ENCODE results near the gene APOL1.
"Not testable (repeated sequence)": the region's sequence is repeated elsewhere in the genome, so short reads cannot be mapped to it uniquely, and the experiment has no call there.

The APOL1 gene, protein sequence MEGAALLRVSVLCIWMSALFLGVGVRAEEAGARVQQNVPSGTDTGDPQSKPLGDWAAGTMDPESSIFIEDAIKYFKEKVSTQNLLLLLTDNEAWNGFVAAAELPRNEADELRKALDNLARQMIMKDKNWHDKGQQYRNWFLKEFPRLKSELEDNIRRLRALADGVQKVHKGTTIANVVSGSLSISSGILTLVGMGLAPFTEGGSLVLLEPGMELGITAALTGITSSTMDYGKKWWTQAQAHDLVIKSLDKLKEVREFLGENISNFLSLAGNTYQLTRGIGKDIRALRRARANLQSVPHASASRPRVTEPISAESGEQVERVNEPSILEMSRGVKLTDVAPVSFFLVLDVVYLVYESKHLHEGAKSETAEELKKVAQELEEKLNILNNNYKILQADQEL

DNA sequence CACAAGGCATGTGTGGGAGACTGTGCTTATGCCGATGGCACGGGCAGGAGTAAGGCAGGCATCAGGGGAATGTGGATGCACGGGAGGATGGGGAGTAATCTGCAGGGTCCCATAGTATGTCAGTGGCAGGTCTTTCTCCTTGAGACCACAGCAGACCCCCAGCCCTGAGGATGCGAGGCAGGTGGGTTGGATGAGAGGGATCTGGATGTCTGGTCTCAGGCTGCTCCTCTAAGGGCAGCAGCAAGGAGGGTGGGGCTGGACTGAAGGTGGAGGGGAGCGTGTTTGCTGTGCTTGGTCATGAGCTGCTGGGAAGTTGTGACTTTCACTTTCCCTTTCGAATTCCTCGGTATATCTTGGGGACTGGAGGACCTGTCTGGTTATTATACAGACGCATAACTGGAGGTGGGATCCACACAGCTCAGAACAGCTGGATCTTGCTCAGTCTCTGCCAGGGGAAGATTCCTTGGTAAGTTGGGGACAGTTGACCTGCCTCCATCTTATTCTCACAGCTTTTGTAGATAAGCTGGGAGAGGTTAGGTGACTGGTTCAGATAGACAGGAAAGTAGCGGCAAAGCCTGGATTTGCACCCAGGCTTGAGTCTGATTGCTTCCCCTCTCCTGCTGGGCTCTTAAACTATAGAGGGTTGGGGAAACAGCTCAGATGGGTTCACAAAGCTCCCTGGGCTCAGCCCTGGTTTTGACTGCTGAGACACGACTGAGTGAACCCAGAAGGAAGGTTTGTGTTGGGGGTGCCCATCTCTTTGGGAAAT, at the start of gene APOL1:
TSS of gene APOL1 (plus strand) at position 380 of the 769 bp plus-strand sequence. CDS start 1,823 bp downstream, outside the sequence.
- peak; percentile 10 for DNase-seq

DNA sequence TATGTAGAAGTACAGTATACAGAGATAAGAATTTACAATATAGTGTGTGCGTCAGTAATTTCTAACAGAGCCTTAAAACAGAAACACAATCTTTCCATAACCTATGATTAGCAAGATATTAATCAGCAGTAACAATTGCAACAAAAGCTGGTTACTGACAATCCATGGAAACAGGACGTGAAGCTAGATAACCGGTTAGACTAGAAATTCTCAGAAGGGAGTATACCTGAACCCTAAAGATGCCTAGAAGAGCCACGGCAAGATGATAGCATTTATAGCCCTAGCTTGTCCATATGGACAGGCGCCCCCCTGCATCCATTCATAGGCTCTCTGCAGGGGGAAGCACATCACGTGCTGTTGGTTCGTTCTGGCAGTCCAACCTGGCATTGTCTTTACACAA, 49.5 kb upstream of the APOL1 start:
- not testable (repeated sequence) for DNase-seq

DNA sequence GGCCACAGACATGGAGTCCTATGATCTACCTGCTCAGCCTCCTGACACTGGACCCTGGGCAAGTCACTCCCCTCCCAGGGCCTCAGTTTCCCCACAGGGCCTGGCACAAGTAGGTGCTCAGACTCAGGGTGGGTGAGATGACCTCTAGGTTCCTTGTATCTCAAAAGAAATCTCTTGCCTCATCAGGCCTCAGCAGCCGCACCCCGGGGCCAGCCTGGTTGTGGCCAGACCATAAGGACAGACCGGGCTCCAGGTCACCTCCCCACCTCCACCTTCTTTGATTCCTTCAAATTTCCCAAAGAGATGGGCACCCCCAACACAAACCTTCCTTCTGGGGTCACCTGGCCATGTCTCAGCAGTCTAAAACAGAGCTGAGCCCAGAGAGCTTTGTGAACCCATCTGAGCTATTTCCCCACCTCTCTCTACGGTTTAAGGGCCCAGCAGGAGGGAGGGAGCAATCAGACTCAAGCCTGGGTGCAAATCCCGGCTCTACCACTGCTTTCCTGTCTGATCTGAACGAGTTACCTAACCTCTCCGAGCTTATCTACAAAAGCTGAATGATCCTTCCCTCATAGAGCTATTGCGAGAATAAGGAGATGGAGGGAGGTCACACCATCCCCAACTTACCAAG, 48.8 kb upstream of the APOL1 start:
- no peak for DNase-seq

DNA sequence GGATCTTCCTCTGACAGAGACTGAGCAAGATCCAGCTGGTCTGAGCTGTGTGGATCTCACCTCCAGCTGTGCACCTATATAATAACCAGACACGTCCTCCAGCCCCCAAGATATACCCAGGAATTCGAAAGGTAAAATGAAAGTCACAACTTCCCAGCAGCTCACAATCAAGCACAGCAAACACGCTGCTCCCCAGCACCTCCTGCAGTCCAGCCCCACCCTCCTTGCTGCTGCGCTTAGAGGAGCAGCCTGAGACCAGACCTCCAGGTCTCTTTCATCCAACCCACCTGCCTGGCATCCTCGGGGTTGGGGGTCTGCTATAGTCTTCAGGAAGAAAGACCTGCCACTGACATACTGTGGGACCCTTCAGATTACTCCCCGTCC, 48.3 kb upstream of the APOL1 start:
- no peak for DNase-seq

DNA sequence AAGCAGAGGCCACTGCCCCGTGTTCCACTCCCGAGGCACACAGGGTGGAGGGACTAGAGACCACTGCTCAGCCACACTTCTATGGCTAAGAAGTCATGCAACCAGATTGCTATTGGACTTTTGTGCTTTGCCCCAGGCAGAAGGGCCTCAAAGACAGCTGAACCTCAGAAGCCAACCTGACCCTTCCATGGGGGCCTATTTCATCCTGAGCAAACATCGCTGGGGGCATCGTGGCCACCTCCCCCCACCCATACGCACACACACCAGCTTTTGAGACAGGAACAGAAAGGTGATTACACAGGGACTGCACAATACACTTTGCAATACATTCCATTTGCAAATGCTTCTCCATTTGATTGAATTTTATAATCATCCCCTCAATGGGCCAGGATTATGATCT, 47.4 kb upstream of the APOL1 start:
- not testable (repeated sequence) for DNase-seq

DNA sequence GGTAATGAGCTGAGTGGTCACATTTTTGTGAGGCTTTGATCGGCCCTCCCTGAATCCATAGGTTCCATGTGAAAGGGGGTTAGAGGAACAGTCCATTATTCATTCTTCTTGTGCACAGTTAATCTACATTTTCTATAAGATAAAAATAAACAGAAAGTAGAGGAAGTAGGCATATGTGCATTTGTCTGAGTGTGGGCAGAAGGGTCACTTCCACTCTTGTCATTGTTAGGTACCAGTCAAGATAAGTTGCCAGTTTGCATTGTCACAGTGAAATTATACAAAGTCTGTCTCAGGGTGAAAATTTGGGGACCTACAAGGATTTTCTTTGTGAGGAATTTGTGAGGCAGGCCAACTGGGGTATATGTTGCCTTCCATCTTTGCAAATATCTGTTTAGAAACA, 46.7 kb upstream of the APOL1 start:
- no peak for DNase-seq

DNA sequence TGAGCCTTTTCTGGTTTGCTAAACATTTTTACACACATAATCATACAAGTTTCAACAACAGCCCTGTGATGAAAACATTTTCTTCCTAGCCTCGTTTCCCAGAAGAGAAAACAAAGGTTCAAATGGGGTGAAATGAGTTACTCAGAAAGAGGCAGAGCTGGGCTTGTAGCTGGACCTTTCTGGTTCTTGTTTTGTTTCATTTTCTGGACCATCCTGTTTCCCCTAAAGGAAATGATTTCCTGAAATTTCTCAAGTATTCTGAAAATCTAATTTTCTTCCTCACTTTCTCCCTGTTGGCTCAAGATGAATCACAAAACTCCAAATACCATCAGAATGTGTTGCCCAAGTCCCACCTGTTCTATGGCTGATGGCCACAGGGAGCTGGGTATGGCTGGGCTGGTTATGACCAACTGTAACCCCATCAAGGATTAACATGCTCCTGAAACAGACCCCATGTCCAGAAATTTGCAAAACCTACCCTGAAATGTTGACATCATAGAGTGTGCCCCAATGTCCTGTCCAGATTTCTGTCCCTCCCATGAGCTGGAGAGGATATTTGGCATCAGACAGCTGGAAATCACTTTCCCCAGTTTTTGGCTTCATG, 44.7 kb upstream of the APOL1 start:
- DNase-seq, result no peak

DNA sequence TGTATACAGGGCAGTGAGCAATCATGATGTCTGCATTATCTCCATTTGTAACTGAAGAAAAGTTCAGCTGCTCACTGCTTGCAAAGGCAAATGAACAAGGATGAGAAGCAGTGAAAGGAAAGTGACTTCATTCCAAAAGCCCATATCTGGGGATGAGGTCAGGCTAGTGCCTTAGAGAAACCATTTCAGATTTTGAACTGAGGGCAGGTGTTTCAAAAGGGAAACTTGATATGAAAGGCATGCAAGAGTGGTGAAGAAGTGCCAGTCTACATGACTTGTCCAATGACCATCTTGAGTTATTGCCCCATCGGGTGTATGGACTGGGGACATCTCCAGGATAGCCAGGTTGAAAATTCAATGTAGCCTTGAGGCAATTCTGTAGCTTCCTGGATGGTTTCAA, 44.0 kb upstream of the APOL1 start:
- no peak for DNase-seq

DNA sequence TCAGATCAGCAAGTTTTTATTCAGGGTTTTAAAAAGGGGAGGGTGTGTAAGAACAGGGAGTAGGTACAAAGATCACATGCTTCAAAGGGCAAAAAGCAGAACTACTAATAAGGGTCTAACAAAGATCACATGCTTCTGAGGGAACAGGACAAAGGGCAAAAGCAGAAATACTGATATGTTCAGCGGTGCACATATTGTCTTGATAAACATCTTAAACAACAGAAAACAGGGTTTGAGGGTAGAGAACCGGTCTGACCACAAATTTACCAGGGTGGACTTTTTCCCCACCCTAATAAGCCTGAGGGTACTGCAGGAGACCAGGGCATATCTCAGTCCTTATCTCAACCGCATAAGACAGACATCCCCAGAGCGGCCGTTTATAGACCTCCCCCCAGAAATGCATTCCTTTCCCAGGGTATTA, 43.4 kb upstream of the APOL1 start:
- not testable (repeated sequence) for DNase-seq

DNA sequence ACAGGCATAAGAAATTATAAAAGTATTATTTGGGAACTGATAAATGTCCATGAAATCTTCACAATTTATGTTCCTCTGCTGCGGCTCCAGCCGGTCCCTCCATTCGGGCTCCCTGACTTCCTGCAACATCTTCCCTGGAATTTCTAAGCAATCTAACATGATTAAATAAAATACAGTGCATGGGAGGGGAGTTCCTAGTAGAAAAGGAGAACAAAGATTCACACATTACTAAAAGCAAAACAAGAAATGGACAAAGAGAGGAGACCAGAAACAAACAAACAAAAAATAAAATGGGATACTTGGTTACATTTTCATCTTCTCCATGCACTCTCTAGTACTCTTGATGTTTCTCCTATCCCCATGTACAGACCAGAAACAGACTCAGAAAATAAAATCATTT, 42.7 kb upstream of the APOL1 start:
- DNase-seq, result no peak

DNA sequence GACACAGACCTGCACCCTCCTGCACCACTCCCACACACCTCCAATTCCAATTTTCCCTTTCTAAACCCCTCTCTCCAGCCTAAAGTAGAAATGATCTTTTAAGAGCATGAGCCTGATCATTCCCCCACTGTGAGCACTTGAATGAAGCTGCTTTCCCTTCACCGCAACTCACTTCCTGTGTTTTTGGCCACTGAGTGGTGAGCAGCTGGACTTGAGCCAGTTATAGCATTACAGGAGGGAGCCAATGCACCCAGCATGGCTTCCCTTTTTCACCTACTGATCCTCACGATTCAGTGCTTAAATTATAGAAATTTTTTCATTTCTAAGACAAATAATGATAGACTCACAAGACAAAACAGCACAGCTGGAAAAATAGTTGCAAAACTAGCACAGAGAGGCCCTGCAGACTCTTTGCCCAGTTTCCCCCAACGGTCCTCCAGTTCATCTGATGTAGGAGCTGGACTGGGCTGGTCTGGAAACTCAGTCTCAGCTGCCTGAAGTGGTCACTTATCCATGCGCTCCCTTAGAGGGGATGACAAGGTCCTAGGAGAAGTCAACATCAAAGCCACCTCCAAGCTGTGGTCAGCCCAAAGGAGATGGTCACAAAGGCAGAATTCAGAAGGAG, 41.6 kb upstream of the APOL1 start:
- DNase-seq, result peak; percentile 46

DNA sequence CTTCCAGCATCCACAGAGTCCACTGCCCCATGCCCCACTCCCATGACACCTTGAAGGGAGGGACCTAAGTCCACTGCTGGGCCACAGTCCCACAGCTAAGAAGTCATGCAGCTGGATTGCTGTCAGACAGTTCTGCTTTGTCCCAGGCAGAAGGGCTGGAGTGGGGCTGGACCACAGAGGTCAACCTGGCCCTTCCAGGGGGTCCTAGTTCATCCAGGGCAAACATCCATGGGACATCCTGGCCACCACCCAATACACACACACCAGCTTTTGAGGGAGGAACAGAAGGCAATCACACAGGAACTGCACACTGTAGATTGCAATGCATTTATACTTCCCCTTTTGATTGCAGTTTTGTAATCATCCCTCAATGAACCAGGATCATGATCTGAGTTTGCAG, 40.0 kb upstream of the APOL1 start:
- DNase-seq, result no peak

DNA sequence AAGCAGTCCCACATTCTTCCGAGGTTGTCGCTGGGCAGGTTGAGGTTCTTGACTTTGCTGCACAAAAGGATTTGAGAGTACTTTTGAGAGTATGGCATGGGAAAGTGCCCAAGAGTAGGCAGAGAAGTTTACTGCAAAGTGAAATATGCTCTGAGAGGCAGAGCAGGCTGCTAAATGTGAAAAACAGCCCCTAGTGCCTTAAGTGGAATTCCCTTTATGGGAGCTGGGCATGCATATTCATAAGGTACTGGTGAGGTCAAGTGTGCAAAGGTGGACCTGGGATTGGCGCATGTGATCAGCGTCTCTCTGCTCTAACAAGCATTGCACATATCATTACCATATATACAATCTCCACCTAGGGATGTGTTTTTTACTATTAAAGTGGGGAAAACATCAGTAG, 39.3 kb upstream of the APOL1 start:
- no peak for DNase-seq

DNA sequence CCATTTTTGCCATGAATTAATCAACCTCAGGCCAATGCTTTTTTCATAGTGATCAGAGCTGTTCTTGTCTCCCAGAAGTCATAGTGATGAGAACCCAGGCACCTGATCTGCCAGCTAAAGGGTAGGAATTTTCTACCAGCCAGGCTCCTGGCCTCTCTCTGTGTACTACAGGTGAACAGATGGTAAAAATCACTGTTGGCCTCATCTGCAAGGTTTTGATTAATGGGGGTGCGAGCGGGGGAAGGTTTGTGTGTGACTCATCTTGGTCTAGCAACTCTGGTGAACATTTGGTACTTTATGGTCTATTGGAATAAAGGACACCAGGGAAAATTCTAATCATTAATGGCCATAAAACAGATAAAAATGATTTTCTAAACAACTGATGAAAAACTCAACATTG, 37.0 kb upstream of the APOL1 start:
- DNase-seq, result no peak

DNA sequence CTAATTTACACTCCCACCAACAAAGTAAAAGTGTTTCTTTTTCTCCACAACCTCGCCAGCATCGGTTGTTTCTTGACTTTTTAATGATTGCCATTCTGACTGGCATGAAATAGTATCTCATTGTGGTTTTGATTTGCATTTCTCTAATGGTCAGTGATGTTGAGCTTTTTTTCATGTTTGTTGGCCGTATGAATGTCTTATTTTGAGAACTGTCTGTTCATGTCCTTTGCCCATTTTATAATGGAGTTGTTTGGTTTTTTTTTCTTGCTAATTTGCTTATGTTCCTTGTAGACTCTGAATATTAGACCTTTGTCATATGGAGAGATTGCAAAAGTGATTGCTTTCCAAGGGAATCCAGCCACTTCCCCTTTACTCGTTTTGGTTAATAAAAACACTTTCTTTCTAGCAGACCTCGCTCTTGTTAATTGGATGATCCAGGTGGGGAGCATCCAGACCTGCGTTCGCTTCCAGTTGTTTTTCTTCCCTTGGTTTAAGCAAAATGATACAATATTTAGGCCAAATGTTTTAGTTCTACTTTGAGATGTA, 34.2 kb upstream of the APOL1 start:
- DNase-seq, result no peak

DNA sequence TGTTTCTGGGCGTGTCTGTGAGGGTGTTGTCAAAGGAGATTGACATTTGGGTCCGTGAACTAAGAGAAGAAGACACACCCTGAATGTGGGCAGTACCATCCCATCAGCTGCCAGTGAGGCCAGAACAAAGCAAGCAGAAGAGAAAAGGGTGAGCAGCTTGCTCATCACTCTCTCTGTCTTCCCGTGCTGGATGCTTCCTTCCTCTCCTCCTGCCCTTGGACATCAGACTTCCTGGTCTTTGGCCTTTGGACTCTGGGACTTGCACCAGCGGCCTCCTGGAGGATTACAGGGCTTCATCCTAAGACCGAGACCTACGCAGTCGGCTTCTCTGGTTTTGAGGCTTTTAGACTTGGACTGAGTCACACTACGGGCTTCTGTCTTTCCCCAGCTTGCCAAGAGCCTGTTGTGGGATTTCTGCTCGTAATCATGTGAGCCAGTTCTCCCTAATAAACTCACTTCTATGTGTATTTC, 32.4 kb upstream of the APOL1 start:
- no peak for DNase-seq

DNA sequence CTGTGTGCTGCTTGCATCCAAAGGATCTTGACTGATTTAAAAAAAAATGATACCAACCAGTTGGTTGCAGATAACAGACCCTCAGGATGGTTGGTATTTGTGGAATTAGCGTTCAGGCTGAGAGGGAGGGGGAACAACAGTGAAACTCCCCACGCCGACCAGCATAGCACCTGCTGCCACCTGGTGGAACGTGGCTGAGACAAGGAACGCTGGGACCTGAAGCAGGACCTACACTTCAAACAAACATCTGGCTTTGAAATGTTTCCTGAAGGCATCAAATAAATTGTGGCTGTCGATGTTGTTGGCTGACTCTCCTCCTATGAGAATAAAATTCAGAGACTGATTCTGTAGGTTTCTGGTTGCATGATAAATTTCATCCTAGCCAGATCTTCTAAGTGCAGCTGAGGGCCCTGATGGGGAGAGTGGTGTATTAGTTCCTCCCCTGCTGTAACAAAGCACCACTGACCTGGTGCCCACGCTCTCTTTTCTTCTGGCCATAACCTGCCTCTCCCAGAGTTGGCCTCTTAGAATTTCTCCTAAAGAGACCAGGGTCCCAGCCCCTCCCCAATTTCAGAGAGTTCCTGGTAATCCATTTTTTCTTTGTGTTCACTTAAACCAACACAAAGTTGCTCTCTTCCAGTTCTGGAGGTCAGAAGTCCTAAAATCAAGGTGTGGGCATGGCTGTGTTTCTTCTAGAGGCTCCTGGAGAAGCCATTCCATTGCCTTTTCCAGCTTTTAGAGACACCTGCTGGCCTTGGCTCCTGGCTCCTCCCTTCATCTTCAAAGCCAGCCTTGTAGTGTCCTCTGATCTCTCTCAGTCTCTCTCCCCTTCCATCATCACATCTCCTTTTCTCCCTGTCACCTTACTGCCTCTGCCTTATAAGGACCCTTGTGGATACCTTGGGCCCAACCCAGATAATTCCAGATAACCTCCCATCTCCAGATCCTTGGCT, 30.9 kb upstream of the APOL1 start:
- peak; percentile 7 for DNase-seq

DNA sequence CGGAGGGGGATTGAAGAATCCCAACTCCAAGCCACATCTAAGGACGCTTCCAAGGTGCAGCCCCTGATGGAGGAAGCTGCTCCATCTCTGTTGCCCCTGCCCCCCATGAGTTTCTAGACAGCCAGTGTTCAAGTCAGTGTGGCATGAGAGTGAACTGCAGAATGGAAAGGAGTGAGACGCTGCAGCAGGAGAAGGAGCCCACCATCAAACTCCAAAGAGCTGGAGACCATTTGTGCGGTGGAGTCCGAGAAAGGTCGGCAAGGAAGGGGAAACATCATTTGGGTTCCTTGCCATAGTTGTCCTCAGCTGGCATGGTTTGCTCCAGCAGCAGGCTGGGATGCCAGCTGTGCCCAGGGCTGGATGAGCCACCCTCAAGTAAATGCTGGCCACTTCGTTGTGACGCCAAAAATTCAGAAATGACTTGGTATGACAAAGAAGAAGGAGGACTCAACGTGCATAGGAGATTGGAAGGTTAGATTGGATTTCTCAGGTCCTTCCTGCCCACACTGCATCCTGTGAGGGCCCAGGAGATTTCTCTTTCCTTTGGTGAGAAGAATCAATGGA, 30.0 kb upstream of the APOL1 start:
- DNase-seq, result no peak

DNA sequence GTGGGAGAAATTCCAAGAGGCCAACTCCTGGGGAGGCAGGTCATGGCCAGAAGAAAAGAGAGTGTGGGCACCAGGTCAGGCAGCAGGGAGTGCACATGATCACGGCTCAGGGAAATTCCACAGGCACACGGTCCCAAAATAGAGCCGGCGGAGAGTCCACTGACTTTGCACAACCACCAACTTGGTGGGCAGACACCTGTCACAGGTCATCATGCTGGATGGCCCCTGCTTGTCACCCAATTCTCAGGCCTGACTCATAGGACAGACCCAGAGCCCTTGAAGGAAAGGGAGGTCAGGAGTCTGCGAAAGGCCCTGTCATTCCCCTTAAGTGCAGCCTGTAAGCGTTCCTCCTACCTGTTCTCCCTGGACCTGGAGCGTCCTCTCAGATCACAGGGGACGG, 29.4 kb upstream of the APOL1 start:
- DNase-seq, result no peak

DNA sequence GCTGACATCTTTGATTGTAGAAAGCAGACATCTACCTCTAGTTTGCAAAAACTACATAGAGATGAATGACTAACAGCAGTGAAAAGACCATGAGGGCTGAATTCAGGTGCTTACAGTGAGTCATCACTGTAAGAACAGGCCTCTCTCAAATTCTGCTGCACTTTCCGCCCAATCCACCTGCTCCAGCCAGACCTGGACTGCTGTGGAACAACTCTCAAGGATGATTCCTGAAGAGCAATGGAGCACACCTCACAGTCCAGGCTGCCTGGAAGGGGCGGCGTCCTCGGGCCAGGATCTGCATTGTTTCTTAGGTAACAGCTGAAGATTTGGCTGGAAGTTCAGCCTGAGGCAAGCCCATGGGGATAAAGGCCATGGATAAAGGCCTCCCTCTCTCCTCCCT, 28.7 kb upstream of the APOL1 start:
- no peak for DNase-seq

DNA sequence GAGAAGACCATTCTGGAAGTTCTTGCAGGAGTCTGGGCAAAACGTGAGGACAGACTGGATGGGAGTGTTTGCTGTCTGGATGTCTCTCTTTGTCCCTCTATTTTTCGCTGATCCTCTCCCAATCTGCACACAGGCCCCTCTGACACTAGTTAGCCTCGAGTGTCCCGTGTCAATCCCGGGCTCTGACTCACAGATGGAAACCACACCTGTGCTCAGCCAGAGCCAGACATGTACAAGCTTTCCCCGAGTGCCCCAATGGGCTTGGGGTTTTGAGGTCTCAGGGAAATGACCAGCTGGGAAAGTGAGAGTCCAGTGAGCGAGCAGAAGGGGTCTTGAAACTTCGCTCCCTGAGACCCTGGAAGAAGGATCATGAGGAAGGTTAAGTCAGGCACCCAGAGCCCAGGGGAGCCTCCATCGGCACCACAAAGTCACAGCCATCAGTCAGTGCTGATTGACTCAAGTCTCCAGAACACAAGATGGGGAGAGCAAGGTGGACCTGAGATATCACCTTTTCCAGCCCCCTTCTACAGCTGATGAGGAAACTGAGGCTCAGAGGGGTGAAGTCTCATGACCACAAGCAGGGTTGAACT, 27.5 kb upstream of the APOL1 start:
- DNase-seq, result no peak

Data from KG1 (cell line).